ENCODE measurements around the gene QPCT.

QPCT gene

GRCh38 chr2:37325625-37326071 lies 18.8 kb upstream of the QPCT start:
- DNase-seq, result no peak

- no peak for DNase-seq
These were observed 18.1 kb upstream of the QPCT start for GRCh38 chr2:37326285-37326684.

GRCh38 chr2:37326866-37327634 lies 17.4 kb upstream of the QPCT start:
- no peak for DNase-seq

- DNase-seq, result no peak
These were observed 13.7 kb upstream of the QPCT start for GRCh38 chr2:37330681-37331080.

- no peak for DNase-seq
These were observed 11.9 kb upstream of the QPCT start for GRCh38 chr2:37332560-37332959.

- no peak for DNase-seq
These were observed 11.2 kb upstream of the QPCT start for GRCh38 chr2:37333256-37333655.

- DNase-seq, result no peak
These were observed 8.8 kb upstream of the QPCT start for GRCh38 chr2:37335604-37336003.

- DNase-seq, result no peak
These were observed 6.7 kb upstream of the QPCT start for GRCh38 chr2:37337620-37338280.

GRCh38 chr2:37338933-37339332 lies 5.5 kb upstream of the QPCT start:
- no peak for DNase-seq

- no peak for DNase-seq
These were observed 3.8 kb upstream of the QPCT start for GRCh38 chr2:37340637-37341036.

- DNase-seq, result no peak
These were observed 1.7 kb upstream of the QPCT start for GRCh38 chr2:37342591-37343220.

- DNase-seq, result no peak
These were observed 644 bp upstream of the QPCT start for GRCh38 chr2:37343537-37344434.

GRCh38 chr2:37348155-37348554 lies 3.7 kb downstream of the QPCT start:
- DNase-seq, result no peak

- DNase-seq, result peak; percentile 62
These were observed 4.9 kb downstream of the QPCT start for GRCh38 chr2:37349231-37349860.

- DNase-seq, result peak; percentile 81
These were observed 5.6 kb downstream of the QPCT start for GRCh38 chr2:37350034-37350433.

- no peak for DNase-seq
These were observed 10.1 kb downstream of the QPCT start for GRCh38 chr2:37354531-37354930.

GRCh38 chr2:37355735-37356134 lies 11.3 kb downstream of the QPCT start:
- peak; percentile 68 for DNase-seq

GRCh38 chr2:37356299-37356698 lies 11.9 kb downstream of the QPCT start:
- DNase-seq, result no peak

- DNase-seq, result no peak
These were observed 12.6 kb downstream of the QPCT start for GRCh38 chr2:37357069-37357468.

- no peak for DNase-seq
These were observed 13.1 kb downstream of the QPCT start for GRCh38 chr2:37357530-37357929.

- no peak for DNase-seq
These were observed 14.0 kb downstream of the QPCT start for GRCh38 chr2:37358466-37358865.

- no peak for DNase-seq
These were observed 16.9 kb downstream of the QPCT start for GRCh38 chr2:37361216-37361815.

Data from NCI-H510A (cell line).